GM12878 (cell line): ENCODE results near the gene CXXC1. TPM values are rescaled to one million over a fixed set of nuclear protein-coding genes. Genes with fewer than 3 reads are reported as not detected.

Experiments used
- DPF2 ChIP-seq: fragments of 450-650 bp; IDR thresholded peaks from 2 replicates; pipeline ENCODE4 v1.6.1; 2017; ENCODE audit warnings: mild to moderate bottlenecking
- HCFC1 ChIP-seq: fragments of 150-350 bp; IDR thresholded peaks from 2 replicates; pipeline ENCODE4 v1.6.1; 2014; ENCODE audit warnings: low read length
- IKZF2 ChIP-seq, 2 experiments: fragments of 450-650 bp; IDR thresholded peaks; 2 replicates each; pipeline ENCODE4 v1.6.1; 2017; ENCODE audit warnings: mild to moderate bottlenecking in 2 of 2, moderate library complexity in 2 of 2
- MTA3 ChIP-seq: IDR thresholded peaks from 2 replicates; pipeline ENCODE4 v1.6.1; 2012; ENCODE audit warnings: low read length, inconsistent platforms, borderline replicate concordance
- NFXL1 ChIP-seq: fragments of 450-650 bp; IDR thresholded peaks from 2 replicates; pipeline ENCODE4 v1.6.1; 2017; ENCODE audit warnings: antibody characterized with exemption, mild to moderate bottlenecking, borderline replicate concordance
- POU2F2 ChIP-seq: IDR thresholded peaks from 3 replicates; pipeline ENCODE4 v1.6.1; 2011; ENCODE audit warnings: low read depth, mild to moderate bottlenecking, low read length, borderline replicate concordance
- RELA ChIP-seq: fragments of 450-650 bp; IDR thresholded peaks from 2 replicates; pipeline ENCODE4 v1.8.0; 2014; ENCODE audit warnings: borderline replicate concordance; ENCODE audit not compliant: partially characterized antibody
- ZNF274 ChIP-seq: IDR thresholded peaks from one replicate; pipeline ENCODE4 v1.8.0; 2011; ENCODE audit not compliant: insufficient read length, insufficient read depth
- polyA plus RNA-seq, 11 experiments: library from polyadenylated mRNA; depleted of rRNA in 4 of 11; unstranded in 6 of 11; stranded (reverse) in 5 of 11; fragments of >200 nt; fragmentation: Nextera tagmentation in 4 of 11; fragmentation: Illumina TruSeq in 1 of 11; extraction: Ambion mirVana in 4 of 11; extraction: Trizol in 1 of 11; gene quantifications; 1 replicate in 1 of 11; 2 replicates in 10 of 11; pipeline versions ENCODE4 v1.2.1 to v1.2.3, GENCODE V29; 2011 to 2016; ENCODE audit warnings: inconsistent platforms in 2 of 11, missing spikeins in 2 of 11, low read depth in 1 of 11
- total RNA-seq, 4 experiments: library from RNA; depleted of rRNA in 3 of 4; stranded (reverse); fragments of >200 nt in 3 of 4; fragmentation: Illumina TruSeq in 1 of 4; extraction: Trizol in 1 of 4; gene quantifications; 2 replicates each; pipeline versions ENCODE4 v1.2.1 to v1.2.3, GENCODE V29; 2013 to 2021
- TF ChIP-seq, protein P1 (sequence below): fragments of 450-650 bp; conservative IDR thresholded peaks from 2 replicates; pipeline ENCODE4 v1.6.1; 2017; ENCODE audit warnings: mild to moderate bottlenecking, moderate library complexity
- TF ChIP-seq, protein P2 (sequence below), 3 experiments: IDR thresholded peaks in 2 of 3; conservative IDR thresholded peaks in 1 of 3; 2 replicates each; pipeline ENCODE4 v1.5.1; 2011; ENCODE audit warnings: low read depth in 3 of 3, low read length in 3 of 3, mild to moderate bottlenecking in 3 of 3, control low read depth in 2 of 3, moderate library complexity in 2 of 3, inconsistent platforms in 1 of 3, mixed read lengths in 1 of 3; ENCODE audit not compliant: control insufficient read depth in 2 of 3, insufficient read depth in 1 of 3; ENCODE audit errors: extremely low read depth in 1 of 3
- TF ChIP-seq, protein P3 (sequence below): fragments of 450-650 bp; IDR thresholded peaks from 2 replicates; pipeline ENCODE4 v1.6.1; 2017; ENCODE audit warnings: mild to moderate bottlenecking, moderate library complexity

The CXXC1 gene
- total and polyA plus RNA-seq, 10 of the 15 experiments (the other 5 are each of a cell fraction or from before 2014, with no cell fraction given) = 9.2 to 180 (median 93.8) TPM

DNA sequence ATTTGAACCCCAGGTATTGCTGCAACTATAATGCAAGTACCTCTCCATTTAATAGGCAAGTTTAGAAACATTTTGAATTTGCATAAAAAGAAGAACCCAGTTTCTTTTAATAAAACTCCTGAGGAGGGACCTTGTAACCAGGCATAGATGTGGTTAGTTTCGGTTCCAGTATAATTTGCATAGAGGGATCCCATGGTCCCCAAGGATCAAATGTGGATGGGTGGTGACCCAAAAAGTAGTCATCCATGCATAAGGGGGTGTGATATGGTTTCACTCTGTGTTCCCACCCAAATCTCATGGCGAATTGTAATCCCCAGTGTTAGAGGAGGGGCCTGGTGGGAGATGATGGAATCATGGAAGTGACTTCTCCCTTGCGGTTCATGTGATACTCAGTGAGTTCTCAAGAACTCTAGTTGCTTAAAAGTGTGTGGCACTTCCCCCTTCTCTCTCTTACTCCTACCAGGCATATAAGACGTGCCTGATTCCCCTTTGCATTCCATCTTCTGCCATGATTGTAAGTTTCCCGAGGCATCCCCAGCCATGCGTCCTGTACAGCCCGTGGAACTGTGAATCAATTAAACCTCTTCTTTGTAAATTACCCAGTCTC, 47.2 kb upstream of the CXXC1 start (continued):
- TF ChIP-seq POU2F2 (peak; percentile 99), MTA3 (peak; percentile 47; the same call in 1 of the 2 replicates), NFXL1 (no peak), HCFC1 (no peak), ZNF274 (no peak), IKZF2 (IDR thresholded peaks at IDR 0.05) (peak; percentile 96 to 98), RELA (no peak), DPF2 (peak; percentile 70)
- TF ChIP-seq, protein P1, sequence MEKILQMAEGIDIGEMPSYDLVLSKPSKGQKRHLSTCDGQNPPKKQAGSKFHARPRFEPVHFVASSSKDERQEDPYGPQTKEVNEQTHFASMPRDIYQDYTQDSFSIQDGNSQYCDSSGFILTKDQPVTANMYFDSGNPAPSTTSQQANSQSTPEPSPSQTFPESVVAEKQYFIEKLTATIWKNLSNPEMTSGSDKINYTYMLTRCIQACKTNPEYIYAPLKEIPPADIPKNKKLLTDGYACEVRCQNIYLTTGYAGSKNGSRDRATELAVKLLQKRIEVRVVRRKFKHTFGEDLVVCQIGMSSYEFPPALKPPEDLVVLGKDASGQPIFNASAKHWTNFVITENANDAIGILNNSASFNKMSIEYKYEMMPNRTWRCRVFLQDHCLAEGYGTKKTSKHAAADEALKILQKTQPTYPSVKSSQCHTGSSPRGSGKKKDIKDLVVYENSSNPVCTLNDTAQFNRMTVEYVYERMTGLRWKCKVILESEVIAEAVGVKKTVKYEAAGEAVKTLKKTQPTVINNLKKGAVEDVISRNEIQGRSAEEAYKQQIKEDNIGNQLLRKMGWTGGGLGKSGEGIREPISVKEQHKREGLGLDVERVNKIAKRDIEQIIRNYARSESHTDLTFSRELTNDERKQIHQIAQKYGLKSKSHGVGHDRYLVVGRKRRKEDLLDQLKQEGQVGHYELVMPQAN = no peak
- TF ChIP-seq, protein P2, sequence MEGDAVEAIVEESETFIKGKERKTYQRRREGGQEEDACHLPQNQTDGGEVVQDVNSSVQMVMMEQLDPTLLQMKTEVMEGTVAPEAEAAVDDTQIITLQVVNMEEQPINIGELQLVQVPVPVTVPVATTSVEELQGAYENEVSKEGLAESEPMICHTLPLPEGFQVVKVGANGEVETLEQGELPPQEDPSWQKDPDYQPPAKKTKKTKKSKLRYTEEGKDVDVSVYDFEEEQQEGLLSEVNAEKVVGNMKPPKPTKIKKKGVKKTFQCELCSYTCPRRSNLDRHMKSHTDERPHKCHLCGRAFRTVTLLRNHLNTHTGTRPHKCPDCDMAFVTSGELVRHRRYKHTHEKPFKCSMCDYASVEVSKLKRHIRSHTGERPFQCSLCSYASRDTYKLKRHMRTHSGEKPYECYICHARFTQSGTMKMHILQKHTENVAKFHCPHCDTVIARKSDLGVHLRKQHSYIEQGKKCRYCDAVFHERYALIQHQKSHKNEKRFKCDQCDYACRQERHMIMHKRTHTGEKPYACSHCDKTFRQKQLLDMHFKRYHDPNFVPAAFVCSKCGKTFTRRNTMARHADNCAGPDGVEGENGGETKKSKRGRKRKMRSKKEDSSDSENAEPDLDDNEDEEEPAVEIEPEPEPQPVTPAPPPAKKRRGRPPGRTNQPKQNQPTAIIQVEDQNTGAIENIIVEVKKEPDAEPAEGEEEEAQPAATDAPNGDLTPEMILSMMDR (IDR thresholded peaks at IDR 0.05 in 2 of 3, conservative IDR thresholded peaks at IDR 0.05 in 1 of 3; ENCODE audit: control insufficient read depth in 2 of 3, extremely low read depth in 1 of 3, insufficient read depth in 1 of 3, low read depth in 3 of 3, low read length in 3 of 3) = no peak
- TF ChIP-seq, protein P3, sequence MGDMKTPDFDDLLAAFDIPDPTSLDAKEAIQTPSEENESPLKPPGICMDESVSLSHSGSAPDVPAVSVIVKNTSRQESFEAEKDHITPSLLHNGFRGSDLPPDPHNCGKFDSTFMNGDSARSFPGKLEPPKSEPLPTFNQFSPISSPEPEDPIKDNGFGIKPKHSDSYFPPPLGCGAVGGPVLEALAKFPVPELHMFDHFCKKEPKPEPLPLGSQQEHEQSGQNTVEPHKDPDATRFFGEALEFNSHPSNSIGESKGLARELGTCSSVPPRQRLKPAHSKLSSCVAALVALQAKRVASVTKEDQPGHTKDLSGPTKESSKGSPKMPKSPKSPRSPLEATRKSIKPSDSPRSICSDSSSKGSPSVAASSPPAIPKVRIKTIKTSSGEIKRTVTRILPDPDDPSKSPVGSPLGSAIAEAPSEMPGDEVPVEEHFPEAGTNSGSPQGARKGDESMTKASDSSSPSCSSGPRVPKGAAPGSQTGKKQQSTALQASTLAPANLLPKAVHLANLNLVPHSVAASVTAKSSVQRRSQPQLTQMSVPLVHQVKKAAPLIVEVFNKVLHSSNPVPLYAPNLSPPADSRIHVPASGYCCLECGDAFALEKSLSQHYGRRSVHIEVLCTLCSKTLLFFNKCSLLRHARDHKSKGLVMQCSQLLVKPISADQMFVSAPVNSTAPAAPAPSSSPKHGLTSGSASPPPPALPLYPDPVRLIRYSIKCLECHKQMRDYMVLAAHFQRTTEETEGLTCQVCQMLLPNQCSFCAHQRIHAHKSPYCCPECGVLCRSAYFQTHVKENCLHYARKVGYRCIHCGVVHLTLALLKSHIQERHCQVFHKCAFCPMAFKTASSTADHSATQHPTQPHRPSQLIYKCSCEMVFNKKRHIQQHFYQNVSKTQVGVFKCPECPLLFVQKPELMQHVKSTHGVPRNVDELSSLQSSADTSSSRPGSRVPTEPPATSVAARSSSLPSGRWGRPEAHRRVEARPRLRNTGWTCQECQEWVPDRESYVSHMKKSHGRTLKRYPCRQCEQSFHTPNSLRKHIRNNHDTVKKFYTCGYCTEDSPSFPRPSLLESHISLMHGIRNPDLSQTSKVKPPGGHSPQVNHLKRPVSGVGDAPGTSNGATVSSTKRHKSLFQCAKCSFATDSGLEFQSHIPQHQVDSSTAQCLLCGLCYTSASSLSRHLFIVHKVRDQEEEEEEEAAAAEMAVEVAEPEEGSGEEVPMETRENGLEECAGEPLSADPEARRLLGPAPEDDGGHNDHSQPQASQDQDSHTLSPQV = no peak
